ENCODE results near the gene NDUFS5. TPM values are rescaled to one million over a fixed set of nuclear protein-coding genes. Genes with fewer than 3 reads are reported as not detected.
A peak's percentile ranks its signal among the peaks of the same experiment; 100 is the strongest.
"Not testable (repeated sequence)": the region's sequence is repeated elsewhere in the genome, so short reads cannot be mapped to it uniquely, and the experiment has no call there.

Gene NDUFS5
- total RNA-seq, 1 experiment from 2014 or later: 284 TPM

GRCh38 chr1:39047374-39048229 lies 21.5 kb downstream of the NDUFS5 start:
- BruUV-seq (replicated peaks): no TSS peak
- Histone ChIP-seq H3K27me3 (replicated peaks; ENCODE audit: insufficient read depth, low read depth, low read length, poor library complexity) (no peaks in the 10 kb centered on the region), H3K36me3 (ENCODE audit: insufficient read depth, low read length, poor library complexity, severe bottlenecking) (no peaks in the 10 kb centered on the region), H3K9me3 (ENCODE audit: low read depth, low read length, poor library complexity, severe bottlenecking) (no peaks in the 10 kb centered on the region), H3K4me1 (ENCODE audit: insufficient read depth, low read length, poor library complexity, severe bottlenecking) (no peaks in the 10 kb centered on the region), H3K27ac (ENCODE audit: low read depth, low read length, poor library complexity, severe bottlenecking) (no peak overlapping the region), H3K4me3 (ENCODE audit: low read depth, low read length, poor library complexity, severe bottlenecking) (no peak overlapping the region)
- TF ChIP-seq CTCF (conservative IDR thresholded peaks at IDR 0.05; ENCODE audit: low read depth, low read length) (no peak), EZH2 (IDR thresholded peaks at IDR 0.05; ENCODE audit: borderline replicate concordance, low read depth, low read length, poor library complexity, severe bottlenecking) (no peak)
- intact Hi-C loops (cut with micrococcal nuclease; ENCODE audit: unreplicated experiment): no loop called here
- ChIA-PET CTCF (no interaction called here), POLR2A (ENCODE audit: low non-redundant PET) (interaction anchor here (0.6 kb wide), 1 partner anchor 345 kb away, joined by 15 read pairs; no protein-coding TSS in a partner anchor)
- peak; percentile 27 for DNase-seq (ENCODE audit: low spot score)

GRCh38 chr1:39048745-39049370 lies 22.7 kb downstream of the NDUFS5 start:
- ChIA-PET POLR2A (ENCODE audit: low non-redundant PET) (no interaction called here), CTCF (interaction anchor here (0.6 to 0.7 kb wide), 2 partner anchors 26 to 621 kb away, joined by 3 read pairs; no protein-coding TSS in a partner anchor)
- no peak for TF ChIP-seq CTCF (conservative IDR thresholded peaks at IDR 0.05; ENCODE audit: low read depth, low read length)
- no peak for TF ChIP-seq EZH2 (IDR thresholded peaks at IDR 0.05; ENCODE audit: borderline replicate concordance, low read depth, low read length, poor library complexity, severe bottlenecking)
- no peaks in the 10 kb centered on the region for H3K27me3 ChIP-seq (replicated peaks; ENCODE audit: insufficient read depth, low read depth, low read length, poor library complexity)
- no TSS peak for BruUV-seq (replicated peaks)
- no peaks in the 10 kb centered on the region for H3K4me1 ChIP-seq (ENCODE audit: insufficient read depth, low read length, poor library complexity, severe bottlenecking)
- H3K27ac ChIP-seq (ENCODE audit: low read depth, low read length, poor library complexity, severe bottlenecking): peak overlapping the region; percentile 23
- DNase-seq (ENCODE audit: low spot score): no peak
- no peak overlapping the region for H3K4me3 ChIP-seq (ENCODE audit: low read depth, low read length, poor library complexity, severe bottlenecking)
- intact Hi-C loops (cut with micrococcal nuclease; ENCODE audit: unreplicated experiment): no loop called here
- no peaks in the 10 kb centered on the region for H3K9me3 ChIP-seq (ENCODE audit: low read depth, low read length, poor library complexity, severe bottlenecking)
- H3K36me3 ChIP-seq (ENCODE audit: insufficient read depth, low read length, poor library complexity, severe bottlenecking): no peaks in the 10 kb centered on the region

- ChIA-PET POLR2A (ENCODE audit: low non-redundant PET) (no interaction called here), CTCF (no interaction called here)
- Histone ChIP-seq H3K9me3 (ENCODE audit: low read depth, low read length, poor library complexity, severe bottlenecking) (no peaks in the 10 kb centered on the region), H3K36me3 (ENCODE audit: insufficient read depth, low read length, poor library complexity, severe bottlenecking) (no peaks in the 10 kb centered on the region), H3K27me3 (replicated peaks; ENCODE audit: insufficient read depth, low read depth, low read length, poor library complexity) (no peaks in the 10 kb centered on the region), H3K4me3 (ENCODE audit: low read depth, low read length, poor library complexity, severe bottlenecking) (no peak overlapping the region), H3K27ac (ENCODE audit: low read depth, low read length, poor library complexity, severe bottlenecking) (no peak overlapping the region), H3K4me1 (ENCODE audit: insufficient read depth, low read length, poor library complexity, severe bottlenecking) (no peaks in the 10 kb centered on the region)
- intact Hi-C loops (cut with micrococcal nuclease; ENCODE audit: unreplicated experiment): no loop called here
- TF ChIP-seq CTCF (conservative IDR thresholded peaks at IDR 0.05; ENCODE audit: low read depth, low read length) (no peak), EZH2 (IDR thresholded peaks at IDR 0.05; ENCODE audit: borderline replicate concordance, low read depth, low read length, poor library complexity, severe bottlenecking) (no peak)
- DNase-seq (ENCODE audit: low spot score): no peak
- no TSS peak for BruUV-seq (replicated peaks)
These were observed 23.9 kb downstream of the NDUFS5 start for GRCh38 chr1:39050001-39050400.

GRCh38 chr1:39051193-39051850 lies 25.2 kb downstream of the NDUFS5 start:
- H3K27me3 ChIP-seq (replicated peaks; ENCODE audit: insufficient read depth, low read depth, low read length, poor library complexity); H3K4me3 ChIP-seq (ENCODE audit: low read depth, low read length, poor library complexity, severe bottlenecking); POLR2A ChIA-PET (ENCODE audit: low non-redundant PET); intact Hi-C loops (cut with micrococcal nuclease; ENCODE audit: unreplicated experiment); H3K9me3 ChIP-seq (ENCODE audit: low read depth, low read length, poor library complexity, severe bottlenecking); DNase-seq (ENCODE audit: low spot score); H3K36me3 ChIP-seq (ENCODE audit: insufficient read depth, low read length, poor library complexity, severe bottlenecking); CTCF ChIA-PET; H3K4me1 ChIP-seq (ENCODE audit: insufficient read depth, low read length, poor library complexity, severe bottlenecking); H3K27ac ChIP-seq (ENCODE audit: low read depth, low read length, poor library complexity, severe bottlenecking); BruUV-seq (replicated peaks): not testable (repeated sequence)
